HL-60 (cell line): ENCODE data around the gene KCNJ4.

Source experiments
- CTCF ChIP-seq: IDR thresholded peaks from one replicate; pipeline ENCODE4 v1.5.1; 2011; ENCODE audit warnings: low read length, control low read depth, inconsistent platforms; ENCODE audit not compliant: insufficient read depth
- POLR2AphosphoS5 ChIP-seq: IDR thresholded peaks from 2 replicates; pipeline ENCODE4 v1.6.1; 2012; ENCODE audit warnings: low read depth

GRCh38 chr22:38456272-38456835 is 1.4 kb upstream of the KCNJ4 start:
- no peak for TF ChIP-seq POLR2AphosphoS5
- TF ChIP-seq CTCF: no peak
